Forelimb muscle (tissue), 1 donor: ENCODE results near the gene PGM3. TPM values are rescaled to one million over a fixed set of nuclear protein-coding genes. Genes with fewer than 3 reads are reported as not detected.

Experiments used
- DNase-seq: peaks from one replicate; pipeline ENCODE4 v3.0.0-alpha.2; 2013; ENCODE audit warnings: low read depth
- polyA plus RNA-seq: library from polyadenylated mRNA; unstranded; fragments of 120-200 nt; gene quantifications from one replicate; pipeline ENCODE4 v1.2.1, GENCODE V29; 2013; ENCODE audit not compliant: insufficient read length

PGM3 gene
- polyA plus RNA-seq, 1 donor = 34.7 TPM

- DNase-seq = no peak
Observed at GRCh38 chr6:83183082-83183828, 9.8 kb downstream of the PGM3 start.

DNA sequence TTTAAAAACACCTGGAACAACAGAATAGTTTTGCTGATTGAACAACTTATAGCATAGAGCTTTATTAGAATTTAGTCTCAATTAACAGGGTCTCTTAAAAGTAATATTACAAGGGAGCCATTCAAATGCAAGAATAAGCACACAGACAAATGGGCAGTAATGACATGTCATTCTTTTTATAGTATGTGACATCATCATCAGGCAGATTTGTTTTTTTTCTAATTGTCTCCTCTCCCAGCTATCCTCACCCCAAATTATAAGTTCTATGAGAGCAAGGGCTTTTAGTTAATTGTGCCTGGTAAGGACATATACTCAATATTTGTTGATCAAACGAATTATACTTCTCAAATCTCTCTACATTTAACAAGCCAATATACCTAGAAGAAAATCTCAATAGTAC, 11.0 kb downstream of the PGM3 start:
- no peak for DNase-seq

GRCh38 chr6:83180426-83180950, 12.6 kb downstream of the PGM3 start:
- no peak for DNase-seq

DNA sequence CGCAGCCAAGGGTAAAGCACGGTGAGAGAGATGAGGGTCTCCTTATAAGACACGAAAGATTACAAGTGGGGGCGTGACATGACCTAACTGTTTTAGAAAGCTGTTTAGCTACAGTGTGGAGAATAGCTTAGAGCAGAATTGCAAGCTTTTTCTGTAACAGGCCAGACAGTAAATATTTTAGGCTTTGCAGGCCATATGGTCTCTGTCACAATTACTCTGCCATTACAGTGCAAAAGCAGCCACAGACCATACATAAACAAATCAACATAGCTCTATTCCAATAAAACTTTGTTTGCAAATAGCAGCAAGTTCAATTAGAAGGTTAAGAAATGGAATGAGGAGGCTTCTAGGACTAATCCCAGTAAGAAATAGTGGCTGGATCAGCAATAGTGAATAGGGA, 16.8 kb downstream of the PGM3 start:
- DNase-seq = no peak

- no peak for DNase-seq
Observed at GRCh38 chr6:83169511-83169910, 23.6 kb downstream of the PGM3 start.

DNA sequence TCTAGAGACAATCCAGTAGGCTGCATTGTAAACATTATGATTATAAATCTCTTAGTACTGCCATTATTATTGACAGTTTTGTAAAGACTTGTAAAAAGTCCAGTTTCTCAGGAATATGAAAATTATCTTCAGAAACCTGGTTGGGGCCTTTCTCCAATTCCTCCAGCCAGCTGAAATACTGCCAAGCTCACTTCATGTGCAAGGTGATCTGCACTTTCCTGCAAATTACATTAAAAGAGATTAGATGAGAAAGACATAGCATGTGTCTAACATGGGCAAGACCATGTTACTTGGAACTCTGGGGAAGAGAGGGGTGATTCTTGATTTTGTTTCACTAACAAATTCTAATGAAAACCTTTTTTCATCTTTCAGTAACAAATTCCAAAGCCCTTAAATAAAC, 24.0 kb downstream of the PGM3 start:
- no peak for DNase-seq

DNA sequence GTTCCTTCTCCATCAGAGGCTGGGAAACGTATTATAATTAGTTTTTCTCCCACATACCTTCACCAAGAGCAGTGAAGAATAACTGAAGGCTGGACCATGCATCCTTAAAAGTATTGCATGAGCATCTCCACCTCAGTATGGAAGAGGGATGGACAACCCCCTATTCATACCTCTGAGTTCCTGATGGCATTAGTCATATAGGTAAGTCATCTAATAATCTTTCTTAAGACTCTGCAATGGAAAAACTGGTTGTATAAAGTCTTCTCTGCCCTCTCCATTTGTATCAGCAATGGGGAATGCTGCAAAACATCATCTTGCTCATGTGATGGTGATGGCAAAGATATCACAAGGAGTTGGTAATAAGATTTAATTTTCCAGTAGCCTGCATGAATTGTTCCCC, 24.5 kb downstream of the PGM3 start:
- DNase-seq = no peak

DNA sequence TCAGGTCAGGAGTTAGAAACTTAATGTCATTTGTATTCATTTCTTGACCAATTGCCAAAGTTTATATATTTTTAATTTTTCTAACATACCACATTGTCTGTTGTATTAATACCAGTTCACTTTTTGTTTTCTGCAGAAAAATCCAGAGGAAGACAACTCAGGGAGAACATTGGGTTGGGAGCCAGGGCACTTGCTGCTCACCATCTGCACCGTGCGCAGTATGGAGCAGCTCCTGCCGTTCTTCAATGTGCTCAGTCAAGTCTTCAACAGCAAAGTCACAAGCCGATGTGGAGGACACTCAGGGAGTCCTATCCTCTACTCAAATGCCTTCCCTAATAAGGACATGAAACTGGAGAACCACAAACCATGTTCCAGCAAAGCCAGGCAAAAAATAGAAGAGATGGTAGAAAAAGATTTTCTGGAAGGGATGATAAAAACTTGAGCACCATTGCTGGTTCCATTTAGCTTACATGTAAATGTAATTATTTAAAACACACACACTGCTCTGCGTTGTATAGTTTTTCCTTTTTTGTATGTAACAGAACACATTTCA, 25.3 kb downstream of the PGM3 start:
- DNase-seq = no peak

GRCh38 chr6:83160167-83160566, 32.9 kb downstream of the PGM3 start:
- DNase-seq = no peak

DNA sequence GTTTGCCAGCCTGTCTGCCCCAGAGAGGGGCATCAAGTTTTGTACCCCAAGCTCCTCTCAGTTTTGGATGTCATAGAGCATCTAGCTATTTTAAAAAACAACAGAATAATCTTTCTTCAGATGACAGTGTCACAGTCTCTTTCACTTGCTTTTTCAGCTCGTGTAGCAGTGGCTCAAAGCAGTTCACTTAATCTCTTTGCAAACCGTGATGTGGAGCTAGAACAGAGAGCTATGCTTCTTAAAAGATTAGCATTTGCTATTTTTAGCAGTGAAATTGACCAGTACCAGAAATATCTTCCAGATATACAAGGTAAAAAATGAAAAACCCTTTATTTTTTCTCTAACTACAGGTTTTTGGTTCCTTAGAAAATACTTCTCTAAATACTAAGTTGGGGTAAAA, 37.3 kb downstream of the PGM3 start:
- DNase-seq = no peak

DNA sequence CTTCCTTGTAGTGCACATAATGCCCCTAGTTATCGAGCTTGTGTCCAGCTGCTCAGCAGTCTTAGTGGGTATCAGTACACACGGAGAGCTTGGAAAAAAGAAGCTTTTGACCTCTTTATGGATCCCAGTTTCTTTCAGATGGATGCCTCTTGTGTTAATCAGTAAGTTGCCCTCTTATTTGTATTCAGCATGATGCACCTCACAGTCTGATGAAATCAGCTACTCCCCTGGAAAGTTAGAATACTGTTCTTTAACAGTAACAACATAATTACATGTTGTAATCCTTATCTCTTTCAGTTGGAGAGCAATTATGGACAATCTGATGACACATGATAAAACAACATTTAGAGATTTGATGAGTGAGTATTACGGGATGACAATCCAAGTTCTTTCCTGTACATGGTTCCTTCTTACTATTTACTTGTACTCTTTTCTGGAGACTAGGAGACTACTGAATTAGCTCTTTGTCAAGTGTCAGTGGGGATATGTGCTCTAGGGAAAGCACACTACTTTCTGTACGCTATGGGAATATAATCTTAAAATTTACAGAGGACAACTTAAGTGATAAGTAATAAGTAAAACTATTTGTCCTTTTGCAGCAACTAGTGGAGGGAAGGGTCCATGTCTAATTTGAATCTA, 39.1 kb downstream of the PGM3 start:
- no peak for DNase-seq

DNA sequence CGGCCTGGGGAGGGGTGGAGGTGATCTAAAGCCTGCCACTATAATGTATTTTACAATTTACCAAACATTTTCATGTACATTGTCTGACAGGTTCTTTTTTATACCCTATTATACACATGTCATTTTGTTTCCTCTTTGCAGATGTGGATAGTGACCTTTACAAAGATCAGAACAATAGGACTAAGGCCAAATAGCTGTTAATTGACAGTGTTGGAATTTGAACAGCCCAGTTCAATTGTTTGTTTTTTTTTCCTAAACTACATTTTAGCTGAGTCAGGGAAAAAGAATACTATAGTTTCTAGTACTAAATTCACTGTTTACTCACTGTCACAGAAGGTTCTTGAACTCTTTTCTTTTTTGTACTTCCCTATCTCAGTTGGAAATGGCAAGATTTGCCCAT, 40.2 kb downstream of the PGM3 start:
- DNase-seq = no peak

GRCh38 chr6:83151114-83151513, 42.0 kb downstream of the PGM3 start:
- DNase-seq = no peak

DNA sequence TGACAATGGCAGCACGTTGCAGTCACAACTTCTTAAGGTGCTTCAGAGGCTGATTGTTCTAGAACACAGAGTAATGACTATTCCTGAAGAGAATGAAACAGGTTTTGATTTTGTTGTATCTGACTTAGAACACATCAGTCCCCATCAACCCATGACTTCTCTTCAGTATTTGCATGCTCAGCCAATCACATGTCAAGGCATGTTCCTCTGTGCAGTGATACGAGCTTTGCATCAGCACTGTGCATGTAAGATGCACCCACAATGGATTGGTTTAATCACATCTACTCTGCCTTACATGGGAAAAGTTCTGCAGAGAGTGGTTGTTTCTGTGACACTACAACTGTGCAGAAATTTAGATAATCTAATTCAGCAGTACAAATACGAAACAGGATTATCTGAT, 54.3 kb downstream of the PGM3 start:
- no peak for DNase-seq

- DNase-seq = no peak
Observed at GRCh38 chr6:83138118-83138722, 54.8 kb downstream of the PGM3 start.

DNA sequence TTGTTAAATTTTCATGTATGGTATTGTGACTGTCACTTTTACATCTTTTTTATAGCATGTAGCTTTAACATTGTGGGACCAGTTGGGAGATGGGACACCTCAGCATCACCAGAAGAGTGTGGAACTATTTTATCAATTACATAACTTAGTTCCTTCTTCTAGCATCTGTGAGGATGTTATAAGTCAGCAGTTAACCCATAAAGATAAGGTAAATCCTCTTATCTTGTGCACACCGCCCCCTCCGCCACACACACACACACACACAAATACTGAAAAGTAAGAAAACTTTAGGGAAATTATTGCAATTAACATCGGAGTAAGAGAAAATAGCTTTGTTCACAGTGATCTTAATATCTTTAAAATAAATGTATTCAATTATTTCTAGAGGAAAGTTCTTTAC, 60.9 kb downstream of the PGM3 start:
- DNase-seq = no peak

DNA sequence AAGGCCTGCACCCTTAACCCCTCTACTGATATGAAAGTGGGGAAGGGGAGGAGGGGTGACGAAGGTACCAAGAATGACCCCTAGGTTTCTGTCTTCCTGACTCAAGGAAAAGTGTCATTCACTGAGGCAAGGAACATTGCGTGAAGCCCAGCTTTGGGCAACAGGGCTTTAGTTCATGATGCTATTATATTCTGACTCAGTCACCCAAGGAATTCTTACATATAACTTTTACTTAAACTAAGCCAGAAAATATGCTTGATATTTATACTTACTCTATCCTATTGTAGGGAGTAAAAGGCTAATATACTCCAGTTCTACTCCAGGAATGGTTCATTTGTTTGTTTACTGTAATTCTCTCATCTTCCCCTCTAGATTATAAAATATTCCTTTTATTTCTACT, 65.1 kb downstream of the PGM3 start:
- DNase-seq = no peak

GRCh38 chr6:83127258-83127657, 65.8 kb downstream of the PGM3 start:
- no peak for DNase-seq

DNA sequence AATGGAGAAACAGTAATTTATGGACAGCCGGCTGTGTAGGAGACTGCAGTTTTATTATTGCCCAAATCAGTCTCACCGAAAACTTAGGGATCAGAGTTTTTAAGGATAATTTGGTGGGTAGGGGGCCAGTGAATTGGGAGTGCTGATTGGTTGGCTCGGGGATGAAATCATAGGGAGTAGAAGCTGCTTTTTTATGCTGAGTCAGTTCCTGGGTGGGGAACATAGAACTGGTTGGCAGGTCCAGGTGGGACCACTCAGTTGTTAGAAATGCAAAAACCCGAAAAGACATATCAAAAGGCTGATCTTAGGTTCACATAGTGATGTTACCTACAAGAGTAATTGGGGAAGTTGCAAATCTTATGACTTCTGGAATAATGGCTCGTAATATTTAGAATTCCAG, 66.3 kb downstream of the PGM3 start:
- DNase-seq = no peak

- DNase-seq = no peak
Observed at GRCh38 chr6:83126223-83126622, 66.8 kb downstream of the PGM3 start.

DNA sequence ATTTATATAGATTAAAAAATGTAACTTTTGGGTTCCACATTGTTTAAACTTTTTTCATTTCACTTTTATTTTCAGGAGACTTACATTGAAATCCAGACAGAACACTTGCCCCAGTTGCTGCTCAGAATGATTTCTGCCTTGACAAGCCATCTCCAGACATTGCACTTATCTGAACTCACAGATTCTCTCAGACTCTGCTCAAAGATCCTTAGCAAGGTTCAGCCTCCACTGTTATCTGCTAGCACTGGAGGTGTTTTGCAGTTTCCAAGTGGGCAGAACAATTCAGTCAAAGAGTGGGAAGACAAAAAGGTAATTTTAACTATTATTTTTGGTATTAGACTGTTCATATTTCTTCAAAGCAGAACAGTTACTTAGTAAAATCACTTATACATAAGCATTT, 67.6 kb downstream of the PGM3 start:
- no peak for DNase-seq

DNA sequence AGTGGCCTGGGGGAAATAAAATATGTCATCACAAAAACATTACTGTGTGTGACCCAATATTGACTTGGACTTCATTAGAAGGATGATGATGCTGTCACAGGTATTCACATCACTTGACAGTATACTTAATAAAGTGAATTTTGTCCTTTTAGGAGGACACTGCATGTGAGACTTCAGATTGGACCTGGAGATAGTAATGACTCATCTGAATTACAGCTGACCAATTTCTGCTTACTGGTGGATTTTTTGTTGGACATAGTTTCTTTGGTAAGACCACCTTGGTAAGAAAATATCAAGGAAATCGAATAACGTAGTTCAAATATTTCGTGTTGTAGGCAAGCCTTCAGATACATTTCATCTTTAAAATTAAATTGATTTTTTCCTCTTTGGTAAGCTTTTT, 68.5 kb downstream of the PGM3 start:
- DNase-seq = no peak
